OCI-M1 (cell line): Measurements from ENCODE around the gene OR2W1.

ENCODE experiments used
- DNase-seq: peaks from one replicate; lab custom pipeline; 2025; lab: John Stamatoyannopoulos, UW

OR2W1 gene

GRCh38 chr6:28996844-28997510, 48.0 kb downstream of the OR2W1 start:
- no peak for DNase-seq

DNA sequence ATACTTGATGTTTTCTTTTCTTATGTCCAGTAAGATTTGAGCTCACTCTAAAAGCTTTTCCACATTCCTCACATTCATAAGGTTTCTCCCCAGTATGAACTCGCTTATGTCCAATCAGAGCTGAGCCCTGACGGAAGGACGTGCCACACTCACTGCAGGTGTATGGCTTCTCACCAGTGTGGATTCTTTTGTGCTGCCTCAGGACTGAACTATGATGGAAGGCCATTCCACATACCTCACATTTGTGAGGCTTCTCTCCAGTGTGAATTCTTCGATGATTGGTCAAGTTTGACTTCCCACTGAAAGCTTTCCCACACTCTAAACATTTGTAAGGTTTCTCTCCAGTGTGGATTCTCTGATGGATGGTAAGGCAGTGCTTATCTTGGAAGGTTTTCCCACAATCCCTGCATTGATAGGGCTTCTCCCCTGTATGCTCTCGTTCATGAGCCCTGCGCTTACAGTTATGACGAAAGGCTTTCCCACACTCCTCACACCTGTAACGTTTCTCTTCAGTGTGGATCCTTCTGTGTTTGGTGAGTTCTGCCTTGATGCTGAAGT, 49.8 kb downstream of the OR2W1 start:
- no peak for DNase-seq
